HCT116 (cell line): ENCODE measurements around the gene E2F6. TPM values are rescaled to one million over a fixed set of nuclear protein-coding genes. Genes with fewer than 3 reads are reported as not detected.

ENCODE experiments used
- ATAC-seq: fragments of 200-7000 bp; cut with Tn5 transposase; 2 replicates; pipeline ENCODE4 v1.9.1; 2020; ENCODE audit warnings: mild to moderate bottlenecking, moderate library complexity
- BruUV-seq: library from RNA; stranded (reverse); fragments of 400-500 nt; replicated peaks from 2 replicates; lab custom pipeline; 2021; lab: Mats Ljungman, UMichigan
- CTCF ChIA-PET: fragments of 300-600 bp; sonication (Branson Sonifier 250); formaldehyde crosslinking; loops from one replicate; lab custom pipeline; 2021; ENCODE audit warnings: antibody characterized with exemption; lab: Charles Lee
- POLR2A ChIA-PET: fragments of 300-600, 350-600 bp; sonication (Branson Sonifier 250); formaldehyde crosslinking; loops from one replicate; lab custom pipeline; 2021; ENCODE audit warnings: antibody characterized with exemption; lab: Charles Lee
- RAD21 ChIA-PET, 2 experiments: fragments of 300-600 bp; sonication (Branson Sonifier 250); formaldehyde crosslinking; loops; one replicate each; lab custom pipeline; 2023; ENCODE audit warnings: low total read pairs in 2 of 2; ENCODE audit not compliant: uncharacterized antibody in 2 of 2, unreplicated experiment in 2 of 2, low non-redundant PET in 1 of 2; lab: Charles Lee
- DNase-seq: peaks from one replicate; pipeline ENCODE4 v3.0.0-alpha.2; 2010; ENCODE audit warnings: low read depth, low spot score
- H2AFZ ChIP-seq: fragments of 200-600 bp; shearing (Covaris generic), sonication (generic); 2 replicates; pipeline ENCODE4 v1.6.1; 2017; ENCODE audit warnings: low read depth, mixed run types, mixed read lengths, antibody characterized with exemption, low read length; ENCODE audit not compliant: poor library complexity, severe bottlenecking
- H3K27ac ChIP-seq: 2 replicates; pipeline ENCODE4 v1.5.1; 2012; ENCODE audit warnings: low read depth, low read length
- H3K27me3 ChIP-seq: fragments of 200-600 bp; sonication (generic); 2 replicates; pipeline ENCODE4 v1.6.1; 2016; ENCODE audit warnings: mixed run types, low read length, mixed read lengths; ENCODE audit not compliant: insufficient read depth
- H3K36me3 ChIP-seq, 2 experiments: fragments of 200-500 bp in 1 of 2; fragments of 200-600 bp in 1 of 2; sonication (Bioruptor generic) in 1 of 2; sonication (generic) in 1 of 2; 2 replicates each; pipeline versions ENCODE4 v1.5.1 to v1.6.1; 2014 to 2016; ENCODE audit warnings: low read length in 2 of 2, inconsistent platforms in 1 of 2, mixed read lengths in 1 of 2, mixed run types in 1 of 2; ENCODE audit not compliant: insufficient read depth in 2 of 2, control insufficient read depth in 1 of 2
- H3K4me1 ChIP-seq, 2 experiments: fragments of 200-600 bp in 1 of 2; sonication (generic) in 1 of 2; 2 replicates each; pipeline versions ENCODE4 v1.5.1 to v1.6.1; 2012 to 2017; ENCODE audit warnings: low read length in 2 of 2, inconsistent platforms in 1 of 2, mild to moderate bottlenecking in 1 of 2, mixed read lengths in 1 of 2, mixed run types in 1 of 2, moderate library complexity in 1 of 2; ENCODE audit not compliant: insufficient read depth in 2 of 2, control insufficient read depth in 1 of 2
- H3K4me2 ChIP-seq: fragments of 200-600 bp; sonication (generic); 2 replicates; pipeline ENCODE4 v1.6.1; 2017; ENCODE audit warnings: mixed run types, low read length, mixed read lengths
- H3K4me3 ChIP-seq, 2 experiments: fragments of 200-600 bp in 1 of 2; sonication (generic) in 1 of 2; replicated peaks in 1 of 2; 2 replicates each; pipeline ENCODE4 v1.5.1; 2011 to 2016; ENCODE audit warnings: low read length in 2 of 2, control low read depth in 1 of 2, low read depth in 1 of 2, mild to moderate bottlenecking in 1 of 2, mixed read lengths in 1 of 2, mixed run types in 1 of 2
- H3K79me2 ChIP-seq: fragments of 200-600 bp; sonication (generic); 2 replicates; pipeline ENCODE4 v1.6.1; 2017; ENCODE audit warnings: mild to moderate bottlenecking, mixed run types, low read length, moderate library complexity, mixed read lengths; ENCODE audit not compliant: insufficient read depth
- H3K9ac ChIP-seq: fragments of 200-600 bp; sonication (generic); 2 replicates; pipeline ENCODE4 v1.6.1; 2016; ENCODE audit warnings: low read length, mixed read lengths
- H3K9me2 ChIP-seq: fragments of 200-600 bp; sonication (generic), shearing (Covaris generic); 2 replicates; pipeline ENCODE4 v1.6.1; 2017; ENCODE audit warnings: mixed run types, mild to moderate bottlenecking, moderate library complexity; ENCODE audit not compliant: insufficient read depth
- H3K9me3 ChIP-seq, 2 experiments: fragments of 200-500 bp in 1 of 2; fragments of 200-600 bp in 1 of 2; sonication (Bioruptor generic) in 1 of 2; sonication (generic) in 1 of 2; 2 replicates each; pipeline ENCODE4 v1.6.1; 2014 to 2017; ENCODE audit warnings: low read length in 2 of 2, mixed read lengths in 2 of 2, inconsistent platforms in 1 of 2, low read depth in 1 of 2, mild to moderate bottlenecking in 1 of 2, mixed run types in 1 of 2, moderate library complexity in 1 of 2; ENCODE audit not compliant: control insufficient read depth in 1 of 2, insufficient read depth in 1 of 2
- H4K20me1 ChIP-seq: fragments of 200-600 bp; sonication (generic), shearing (Covaris generic); 2 replicates; pipeline ENCODE4 v1.6.1; 2017; ENCODE audit warnings: mixed run types, mild to moderate bottlenecking, moderate library complexity; ENCODE audit not compliant: insufficient read depth
- CBX3 ChIP-seq: IDR thresholded peaks from 2 replicates; pipeline ENCODE4 v1.6.1; 2012; ENCODE audit warnings: low read depth
- CEBPB ChIP-seq: IDR thresholded peaks from 2 replicates; pipeline ENCODE4 v1.6.1; 2012; ENCODE audit warnings: low read depth
- CTCF ChIP-seq, 3 experiments: fragments of 200-600 bp in 1 of 3; sonication (generic) in 1 of 3; IDR thresholded peaks in 2 of 3; conservative IDR thresholded peaks in 1 of 3; 2 replicates each; pipeline ENCODE4 v1.5.1; 2012 to 2017; ENCODE audit warnings: low read depth in 2 of 3, low read length in 2 of 3, antibody characterized with exemption in 1 of 3, borderline replicate concordance in 1 of 3, control low read depth in 1 of 3, mild to moderate bottlenecking in 1 of 3, mixed read lengths in 1 of 3, mixed run types in 1 of 3, moderate library complexity in 1 of 3; ENCODE audit not compliant: insufficient read depth in 1 of 3
- ELF1 ChIP-seq: IDR thresholded peaks from 2 replicates; pipeline ENCODE4 v1.6.1; 2012; ENCODE audit warnings: low read depth, borderline replicate concordance
- JUND ChIP-seq: IDR thresholded peaks from 2 replicates; pipeline ENCODE4 v1.6.1; 2012
- POLR2A ChIP-seq: IDR thresholded peaks from 2 replicates; pipeline ENCODE4 v1.7.0; 2011; ENCODE audit warnings: borderline replicate concordance; ENCODE audit not compliant: insufficient read depth, insufficient read length; ENCODE audit errors: extremely low read depth
- POLR2AphosphoS5 ChIP-seq: IDR thresholded peaks from 2 replicates; pipeline ENCODE4 v1.6.1; 2011; ENCODE audit warnings: mild to moderate bottlenecking, low read depth, low read length, moderate library complexity
- REST ChIP-seq: IDR thresholded peaks from 2 replicates; pipeline ENCODE4 v1.6.1; 2012; ENCODE audit warnings: low read depth
- SIN3A ChIP-seq: IDR thresholded peaks from 2 replicates; pipeline ENCODE4 v1.6.1; 2012; ENCODE audit warnings: low read depth
- SP1 ChIP-seq: IDR thresholded peaks from 2 replicates; pipeline ENCODE4 v1.6.1; 2012; ENCODE audit warnings: low read depth
- SRF ChIP-seq: IDR thresholded peaks from 2 replicates; pipeline ENCODE4 v1.6.1; 2012; ENCODE audit warnings: low read depth
- TCF7L2 ChIP-seq: IDR thresholded peaks from 2 replicates; pipeline ENCODE4 v1.7.0; 2011; ENCODE audit warnings: borderline replicate concordance, inconsistent platforms; ENCODE audit not compliant: insufficient read depth, insufficient read length; ENCODE audit errors: extremely low read depth
- YY1 ChIP-seq: IDR thresholded peaks from 2 replicates; pipeline ENCODE4 v1.6.1; 2011; ENCODE audit warnings: low read length, low read depth, moderate library complexity, mild to moderate bottlenecking; ENCODE audit not compliant: insufficient replicate concordance; ENCODE audit errors: extremely low read depth
- ZBTB33 ChIP-seq: IDR thresholded peaks from 2 replicates; pipeline ENCODE4 v1.6.1; 2011; ENCODE audit warnings: mild to moderate bottlenecking, low read length, moderate library complexity; ENCODE audit not compliant: insufficient replicate concordance; ENCODE audit errors: extremely low read depth
- ZFX ChIP-seq: fragments of 450-650 bp; IDR thresholded peaks from 2 replicates; pipeline ENCODE4 v1.6.1; 2017
- intact Hi-C: fragments of 100-400 bp; cut with micrococcal nuclease; formaldehyde crosslinking; loops from 2 replicates; pipeline ENCODE4 v1.10.0; 2022
- total RNA-seq: library from RNA; stranded (reverse); gene quantifications from one replicate; pipeline ENCODE4 v1.2.1, GENCODE V29; 2021; ENCODE audit not compliant: unreplicated experiment

The E2F6 gene
- total RNA-seq, 1 experiment from 2014 or later = 22.8 TPM

- ChIA-PET RAD21 (no interaction called here), CTCF (no interaction called here), POLR2A (no interaction called here)
- no peaks in the 10 kb centered on the region for H3K9me2 ChIP-seq
- ATAC-seq (peak; percentile 55; the same call in 1 of the 2 replicates), DNase-seq (no peak)
- no peak overlapping the region for H3K4me3 ChIP-seq
- H3K9me3 ChIP-seq = no peaks in the 10 kb centered on the region
- H3K4me2 ChIP-seq = no peak overlapping the region
- no TSS peak for BruUV-seq
- H2AFZ ChIP-seq = no peak overlapping the region
- intact Hi-C loops = no loop called here
- no peak overlapping the region for H3K27ac ChIP-seq
- H3K79me2 ChIP-seq = no peaks in the 10 kb centered on the region
- H3K4me1 ChIP-seq = peaks cover 3 to 27% of the 10 kb centered on the region in 2 experiments; a peak in 2 of 4 replicates
- TF ChIP-seq SRF = no peak
- no peak for TF ChIP-seq JUND
- TF ChIP-seq REST = no peak
- no peak for TF ChIP-seq POLR2AphosphoS5
- no peak for TF ChIP-seq TCF7L2
- no peak for TF ChIP-seq ZBTB33
- TF ChIP-seq CTCF (IDR thresholded peaks at IDR 0.05 in 2 of 3, conservative IDR thresholded peaks at IDR 0.05 in 1 of 3; ENCODE audit: borderline replicate concordance in 1 of 3, insufficient read depth in 1 of 3, low read depth in 2 of 3, low read length in 2 of 3) = no peak
- TF ChIP-seq SP1 = no peak
- TF ChIP-seq SIN3A = no peak
- no peak for TF ChIP-seq POLR2A
- no peak for TF ChIP-seq CBX3
- no peak for TF ChIP-seq ELF1
- TF ChIP-seq CEBPB = no peak
- no peak for TF ChIP-seq ZFX
- TF ChIP-seq YY1 = no peak
- H4K20me1 ChIP-seq = no peaks in the 10 kb centered on the region
- no peak overlapping the region for H3K9ac ChIP-seq
- no peaks in the 10 kb centered on the region for H3K36me3 ChIP-seq
- H3K27me3 ChIP-seq = no peaks in the 10 kb centered on the region
Observed at GRCh38 chr2:11406958-11407381, 59.0 kb downstream of the E2F6 start.
